Spleen (tissue), 13 donors: ENCODE results near the gene PLA2G3. TPM values are rescaled to one million over a fixed set of nuclear protein-coding genes. Genes with fewer than 3 reads are reported as not detected.
A peak's percentile ranks its signal among the peaks of the same experiment; 100 is the strongest.

ENCODE experiments used
- DNase-seq: peaks from one replicate; pipeline ENCODE4 v3.0.0-alpha.2; 2020
- H3K27ac ChIP-seq, 8 donors: fragments of 200-600 bp; sonication (generic) in 7 of 8; 1 replicate in 4 of 8; 2 replicates in 4 of 8; pipeline versions ENCODE4 v1.5.0 to v1.8.0; 2016 to 2021; ENCODE audit warnings: inconsistent platforms in 4 of 8, mild to moderate bottlenecking in 4 of 8, moderate library complexity in 1 of 8
- H3K27me3 ChIP-seq, 7 donors: fragments of 200-600 bp; sonication (generic) in 6 of 7; replicated peaks in 1 of 7; 1 replicate in 4 of 7; 2 replicates in 3 of 7; pipeline versions ENCODE4 v1.5.0 to v1.8.0; 2016 to 2021; ENCODE audit warnings: inconsistent platforms in 3 of 7, mild to moderate bottlenecking in 1 of 7
- H3K36me3 ChIP-seq, 6 donors: fragments of 200-600 bp; sonication (generic) in 5 of 6; 1 replicate in 4 of 6; 2 replicates in 2 of 6; pipeline versions ENCODE4 v1.5.0 to v1.8.0; 2016 to 2021; ENCODE audit warnings: inconsistent platforms in 2 of 6
- H3K4me1 ChIP-seq, 6 donors: fragments of 200-600 bp; sonication (generic) in 5 of 6; 1 replicate in 3 of 6; 2 replicates in 3 of 6; pipeline versions ENCODE4 v1.5.0 to v1.8.0; 2016 to 2021; ENCODE audit warnings: inconsistent platforms in 3 of 6
- H3K4me3 ChIP-seq, 8 donors: fragments of 200-600 bp; sonication (generic) in 7 of 8; 1 replicate in 4 of 8; 2 replicates in 4 of 8; pipeline versions ENCODE4 v1.5.0 to v1.8.0; 2016 to 2021; ENCODE audit warnings: inconsistent platforms in 4 of 8, mild to moderate bottlenecking in 4 of 8, moderate library complexity in 2 of 8
- H3K9me3 ChIP-seq, 8 donors: fragments of 200-600 bp; sonication (generic) in 7 of 8; 1 replicate in 4 of 8; 2 replicates in 4 of 8; pipeline versions ENCODE4 v1.5.0 to v1.8.0; 2016 to 2021; ENCODE audit warnings: inconsistent platforms in 4 of 8
- CTCF ChIP-seq, 11 experiments: fragments of 200-600 bp in 7 of 11; fragments of 450-650 bp in 4 of 11; sonication (generic) in 4 of 11; IDR thresholded peaks in 8 of 11; conservative IDR thresholded peaks in 3 of 11; 1 replicate in 7 of 11; 2 replicates in 4 of 11; pipeline versions ENCODE4 v1.4.0 to v1.8.0; 2016 to 2021; ENCODE audit warnings: antibody characterized with exemption in 11 of 11, inconsistent platforms in 4 of 11, mild to moderate bottlenecking in 1 of 11
- POLR2A ChIP-seq, 3 donors: fragments of 450-650 bp; IDR thresholded peaks; one replicate each; pipeline ENCODE4 v1.5.1; 2017; ENCODE audit warnings: antibody characterized with exemption in 3 of 3, mild to moderate bottlenecking in 1 of 3
- POLR2AphosphoS5 ChIP-seq, 3 donors: sonication (generic); formaldehyde crosslinking; IDR thresholded peaks; one replicate each; pipeline ENCODE4 v1.5.1; 2017; ENCODE audit warnings: antibody characterized with exemption in 3 of 3
- WGBS, 5 donors: extraction: QIAGEN DNeasy Blood & Tissue Kit in 3 of 5; methylation state at CpG; one replicate each; pipeline versions ENCODE4 v1.1.5 to v1.1.7; 2013 to 2018; 5-methylcytosine and 5-hydroxymethylcytosine counted together
- intact Hi-C: fragments of 100-400 bp; cut with DNase I; formaldehyde crosslinking; loops from one replicate; pipeline ENCODE4 v1.15.0; 2023; ENCODE audit warnings: low total_unique reads
- long read RNA-seq, 2 donors: transcript quantifications; one replicate each; lab custom pipeline, GENCODE V29; 2026
- polyA plus RNA-seq, 3 donors: library from polyadenylated mRNA; stranded (reverse); fragments of 200-250 nt; gene quantifications; one replicate each; pipeline ENCODE4 v1.2.1, GENCODE V29; 2013
- total RNA-seq, 7 donors: library from RNA; depleted of rRNA in 3 of 7; stranded (reverse); fragments of >200 nt in 3 of 7; fragmentation: NEBNext Ultra II Directional in 4 of 7; extraction: Animal tissue kit (Norgen Biotek cat#: 25700) in 4 of 7; gene quantifications; one replicate each; pipeline versions ENCODE4 v1.1.0 to v1.2.1, GENCODE V29; 2016 to 2021
- donor health status: healthy with polysubstance abuse.
- donor health status: DM: no; HTN: no; CAD: no; lungs with moderate emphysema.
- donor health status: DM: no; HTN: no; CAD: no.
- donor health status: Bipolar disorder and iron deficiency.
- donor health status: healthy.
- donor health status: DM: no; HTN: no; CAD: no.
- donor health status: DM: yes; HTN: yes; CAD: no.

The PLA2G3 gene
- total RNA-seq (not detected), polyA plus RNA-seq (not detected)
- long read RNA-seq, donor 1: 0 reads
- long read RNA-seq, donor 2: 0 reads

- H3K9me3 ChIP-seq: peaks cover 0 to 5% (median 0%) of the 10 kb centered on the region in 8 donors
- H3K4me1 ChIP-seq: no peaks in the 10 kb centered on the region
- intact Hi-C loops: no loop called here
- H3K27me3 ChIP-seq: peaks cover 0 to 31% (median 0%) of the 10 kb centered on the region in 7 donors
- H3K27ac ChIP-seq: no peak within 1 kb of the TSS
- TF ChIP-seq CTCF (IDR thresholded peaks at IDR 0.05 in 8 of 11, conservative IDR thresholded peaks at IDR 0.05 in 3 of 11) (no peak), POLR2A (IDR thresholded peaks at IDR 0.05) (no peak), POLR2AphosphoS5 (IDR thresholded peaks at IDR 0.05) (no peak)
- no peak for DNase-seq
- no peaks in the 10 kb centered on the region for H3K36me3 ChIP-seq
- 45 to 55% (median 49%) methylated on average over 15 to 24 of the region's 24 CpGs for WGBS, 5 donors
- H3K4me3 ChIP-seq: no peak within 1 kb of the TSS
Measured at GRCh38 chr22:31139866-31140716, at the start of gene PLA2G3. PLA2G3 (minus strand) TSS chr22:31140508; CDS start chr22:31140354, 154 bp downstream.

GRCh38 chr22:31187627-31188026 lies 47.3 kb upstream of the PLA2G3 start:
- no peak overlapping the region for H3K4me3 ChIP-seq
- intact Hi-C loops: no loop called here
- WGBS, 5 donors: 79 to 88% (median 83%) methylated on average over 6 of the region's 6 CpGs
- no peak for DNase-seq
- no peaks in the 10 kb centered on the region for H3K27me3 ChIP-seq
- peak overlapping the region in 1 of 8 donors; percentile 3 for H3K27ac ChIP-seq
- H3K9me3 ChIP-seq: no peaks in the 10 kb centered on the region
- peaks cover 0 to 93% (median 28%) of the 10 kb centered on the region in 6 donors for H3K36me3 ChIP-seq
- peaks cover 0 to 8% (median 0%) of the 10 kb centered on the region in 6 donors for H3K4me1 ChIP-seq
- TF ChIP-seq POLR2A (IDR thresholded peaks at IDR 0.05): no peak
- no peak for TF ChIP-seq POLR2AphosphoS5 (IDR thresholded peaks at IDR 0.05)
- no peak for TF ChIP-seq CTCF (IDR thresholded peaks at IDR 0.05 in 8 of 11, conservative IDR thresholded peaks at IDR 0.05 in 3 of 11)

GRCh38 chr22:31185056-31185455 lies 44.7 kb upstream of the PLA2G3 start:
- intact Hi-C loops: no loop called here
- H3K4me3 ChIP-seq: no peak overlapping the region
- 92 to 97% (median 94%) methylated on average over 5 of the region's 5 CpGs for WGBS, 5 donors
- no peaks in the 10 kb centered on the region for H3K9me3 ChIP-seq
- no peak overlapping the region for H3K27ac ChIP-seq
- TF ChIP-seq CTCF (IDR thresholded peaks at IDR 0.05 in 8 of 11, conservative IDR thresholded peaks at IDR 0.05 in 3 of 11) (no peak), POLR2A (IDR thresholded peaks at IDR 0.05) (no peak), POLR2AphosphoS5 (IDR thresholded peaks at IDR 0.05) (no peak)
- no peaks in the 10 kb centered on the region for H3K27me3 ChIP-seq
- peaks cover 0 to 89% (median 19%) of the 10 kb centered on the region in 6 donors for H3K36me3 ChIP-seq
- no peaks in the 10 kb centered on the region for H3K4me1 ChIP-seq
- DNase-seq: no peak

- no peak for DNase-seq
- peaks cover 0 to 7% (median 0%) of the 10 kb centered on the region in 6 donors for H3K4me1 ChIP-seq
- intact Hi-C loops: no loop called here
- no peak overlapping the region for H3K4me3 ChIP-seq
- no peaks in the 10 kb centered on the region for H3K27me3 ChIP-seq
- no peaks in the 10 kb centered on the region for H3K9me3 ChIP-seq
- no peak for TF ChIP-seq POLR2A (IDR thresholded peaks at IDR 0.05)
- peaks cover 0 to 87% (median 17%) of the 10 kb centered on the region in 6 donors for H3K36me3 ChIP-seq
- H3K27ac ChIP-seq: no peak overlapping the region
- 93 to 100% (median 96%) methylated on average over 2 to 30 of the region's 30 CpGs for WGBS, 5 donors
Measured at GRCh38 chr22:31184015-31184414, 43.7 kb upstream of the PLA2G3 start.
